ENCODE results near the gene SLC35E2B.
A peak's percentile ranks its signal among the peaks of the same experiment; 100 is the strongest.

SLC35E2B gene

DNA sequence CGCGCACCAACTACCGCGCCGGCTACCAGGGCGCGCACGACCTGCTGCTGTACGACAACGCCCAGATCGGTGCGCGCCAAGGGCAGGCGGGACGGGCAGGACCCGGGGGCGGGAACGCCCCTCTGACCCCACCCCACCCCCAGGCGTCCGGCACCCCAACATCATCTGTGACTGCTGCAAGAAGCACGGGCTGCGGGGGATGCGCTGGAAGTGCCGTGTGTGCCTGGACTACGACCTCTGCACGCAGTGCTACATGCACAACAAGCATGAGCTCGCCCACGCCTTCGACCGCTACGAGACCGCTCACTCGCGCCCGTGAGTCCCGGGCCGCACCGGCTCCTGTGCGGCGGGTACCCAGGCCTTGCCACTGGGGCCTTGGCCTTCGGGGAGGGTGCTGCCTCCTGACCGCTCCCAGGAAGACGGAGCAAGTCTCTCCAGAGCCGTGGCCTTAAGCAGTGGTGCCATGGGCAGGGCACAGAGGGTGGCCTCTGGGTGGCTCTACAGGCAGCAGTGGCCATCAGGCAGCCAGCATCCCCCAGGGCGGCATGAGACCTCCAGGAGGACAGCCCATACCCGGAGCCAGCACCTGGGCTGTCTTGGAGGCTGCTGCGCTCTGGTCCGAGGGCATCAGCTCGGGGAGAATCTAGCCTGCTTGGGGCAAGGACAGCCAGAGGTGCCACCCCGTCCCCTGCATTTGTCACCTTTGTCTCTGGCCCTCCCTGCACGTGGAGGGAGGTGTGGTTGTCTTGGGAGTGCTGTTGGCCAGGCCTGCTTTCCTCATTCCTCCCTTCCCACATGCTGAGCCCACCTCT is 68.8 kb downstream of the SLC35E2B start:
- no peak for DNase-seq (ENCODE audit: low spot score)

DNA sequence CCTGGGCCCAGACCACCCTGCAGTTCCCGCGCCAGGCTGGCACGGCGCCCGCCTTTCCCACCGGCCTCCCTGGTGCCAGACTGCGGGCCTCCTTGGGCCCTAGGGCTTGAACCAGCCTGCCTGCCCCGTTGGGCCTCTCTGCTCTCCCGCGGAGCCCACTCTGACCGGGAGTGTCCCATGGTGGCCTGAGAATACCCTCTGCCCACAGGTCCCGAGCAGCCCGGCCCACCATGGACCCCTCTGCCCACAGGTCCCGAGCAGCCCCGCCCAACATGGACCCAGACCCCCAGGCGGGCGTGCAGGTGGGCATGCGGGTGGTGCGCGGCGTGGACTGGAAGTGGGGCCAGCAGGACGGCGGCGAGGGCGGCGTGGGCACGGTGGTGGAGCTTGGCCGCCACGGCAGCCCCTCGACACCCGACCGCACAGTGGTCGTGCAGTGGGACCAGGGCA is 69.4 kb downstream of the SLC35E2B start:
- DNase-seq (ENCODE audit: low spot score): no peak

DNA sequence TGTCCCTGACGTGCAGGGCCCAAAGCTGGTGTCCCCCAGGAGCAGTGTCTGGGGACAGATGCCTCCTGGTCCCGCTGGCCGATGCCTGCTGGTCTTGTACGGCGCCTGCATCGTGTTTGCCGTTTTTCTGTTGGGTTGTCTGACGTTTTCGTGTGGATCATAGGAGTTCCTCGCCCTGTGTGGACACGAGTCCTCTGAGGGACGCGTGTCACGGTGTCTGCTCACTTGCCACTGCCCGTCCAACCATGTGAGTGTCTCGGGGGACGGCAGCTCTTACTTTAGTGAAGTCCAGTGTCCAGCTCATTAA is 69.9 kb downstream of the SLC35E2B start:
- DNase-seq (ENCODE audit: low spot score): no peak

DNA sequence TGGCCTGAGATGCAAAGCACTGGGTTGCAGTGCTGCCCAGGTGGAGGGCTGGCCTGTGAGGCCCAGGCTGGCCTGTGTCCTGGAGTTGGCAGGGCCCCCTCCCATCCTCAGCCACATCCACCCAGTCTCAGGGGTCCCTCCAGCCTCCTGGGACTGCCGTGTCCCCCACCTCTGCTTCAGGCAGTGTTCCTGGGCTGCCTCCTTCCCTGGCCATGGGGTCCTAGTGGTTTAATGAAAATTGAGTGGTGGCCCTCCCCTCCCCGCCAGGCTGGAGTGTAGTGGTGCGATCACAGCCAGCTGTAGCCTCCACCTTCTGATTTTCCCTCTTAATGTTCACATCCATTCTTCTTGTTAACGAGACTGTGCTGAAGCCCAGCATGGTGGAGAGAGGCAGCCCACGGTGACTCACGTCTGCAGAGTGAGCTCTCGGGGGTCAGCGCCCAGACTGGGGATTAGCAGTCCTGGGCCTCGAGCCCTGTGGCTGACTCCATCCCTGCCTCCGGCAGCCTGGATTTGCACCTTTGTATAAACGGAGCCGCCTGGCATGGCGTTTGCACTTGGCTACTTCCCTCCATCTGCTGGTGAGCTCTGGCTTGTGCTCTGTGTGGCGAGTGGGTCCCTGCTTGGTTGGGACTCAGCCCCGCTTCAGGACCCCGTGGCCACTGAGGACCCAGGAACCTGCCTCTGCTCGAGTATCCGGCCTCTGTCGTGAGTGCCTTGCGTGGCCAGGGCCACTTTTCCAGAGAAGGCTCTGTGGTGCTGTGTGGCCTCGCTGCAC is 70.4 kb downstream of the SLC35E2B start:
- no peak for DNase-seq (ENCODE audit: low spot score)

DNA sequence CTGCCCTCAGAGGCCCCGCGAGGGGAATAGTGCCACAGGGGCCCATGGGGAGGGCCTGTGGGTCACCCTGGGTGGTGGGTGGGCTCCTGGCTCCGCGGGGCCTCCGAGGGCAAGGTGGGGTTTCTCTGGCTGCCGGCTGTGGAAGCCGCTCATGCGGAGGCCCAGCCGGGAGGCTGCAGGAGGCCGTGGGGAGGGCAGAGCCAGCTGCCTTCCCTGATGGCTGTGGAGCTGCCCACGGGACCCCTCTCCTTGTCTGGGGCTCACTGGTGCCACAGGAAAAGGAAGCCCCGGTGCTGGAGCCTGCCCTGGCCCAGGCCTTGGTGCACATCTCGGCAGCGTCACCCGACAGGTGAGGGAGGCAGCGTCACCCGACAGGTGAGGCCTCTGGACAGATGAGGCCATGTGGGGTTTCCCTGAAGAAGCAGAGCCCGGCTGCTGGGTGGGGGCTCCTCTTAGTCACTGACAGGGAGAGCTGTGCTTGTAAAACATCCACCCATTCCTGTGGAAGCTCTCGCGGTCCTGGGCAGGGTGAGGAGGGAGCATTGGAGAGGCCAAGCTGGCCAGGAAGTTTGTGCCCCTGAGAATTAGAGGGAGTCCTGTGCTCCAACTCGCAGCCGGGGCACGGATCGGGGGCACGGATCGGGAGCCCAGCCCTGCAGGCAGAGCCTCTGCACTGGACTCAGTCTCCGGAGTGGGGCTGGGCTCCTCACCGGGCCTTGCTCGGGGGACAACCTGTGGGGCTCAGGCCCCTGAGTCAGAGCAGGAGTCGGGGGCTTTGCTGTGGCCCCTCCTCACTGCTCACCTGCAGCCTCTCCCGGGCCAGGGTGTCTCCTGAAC is 71.2 kb downstream of the SLC35E2B start:
- no peak for DNase-seq (ENCODE audit: low spot score)

- DNase-seq (ENCODE audit: low spot score): no peak
Observed at GRCh38 chr1:1620433-1621139, 72.0 kb downstream of the SLC35E2B start.

DNA sequence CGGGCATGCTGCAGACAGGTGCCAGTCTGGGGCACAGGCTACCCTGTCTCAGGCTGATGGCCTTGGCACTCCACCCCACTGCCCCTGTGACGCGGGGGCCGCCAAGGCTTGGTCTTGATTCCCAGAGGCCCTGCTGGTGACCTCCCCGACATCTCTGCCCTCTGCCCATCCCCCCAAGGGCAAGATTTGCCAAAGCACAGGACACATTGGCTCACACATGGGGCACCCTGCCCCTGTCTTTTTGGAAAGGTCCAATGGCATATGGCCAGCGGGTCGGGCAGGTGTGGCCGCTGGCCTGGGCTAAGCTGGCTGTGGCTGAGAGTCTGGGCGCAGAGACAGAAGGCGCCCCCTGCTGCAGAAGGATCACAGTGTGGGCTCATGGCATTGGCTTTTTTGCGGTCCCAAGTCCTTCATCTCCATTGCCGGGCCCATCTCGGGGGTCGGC is 72.7 kb downstream of the SLC35E2B start:
- no peak for DNase-seq (ENCODE audit: low spot score)

- DNase-seq (ENCODE audit: low spot score): no peak
Observed at GRCh38 chr1:1618396-1619068, 74.1 kb downstream of the SLC35E2B start.

DNA sequence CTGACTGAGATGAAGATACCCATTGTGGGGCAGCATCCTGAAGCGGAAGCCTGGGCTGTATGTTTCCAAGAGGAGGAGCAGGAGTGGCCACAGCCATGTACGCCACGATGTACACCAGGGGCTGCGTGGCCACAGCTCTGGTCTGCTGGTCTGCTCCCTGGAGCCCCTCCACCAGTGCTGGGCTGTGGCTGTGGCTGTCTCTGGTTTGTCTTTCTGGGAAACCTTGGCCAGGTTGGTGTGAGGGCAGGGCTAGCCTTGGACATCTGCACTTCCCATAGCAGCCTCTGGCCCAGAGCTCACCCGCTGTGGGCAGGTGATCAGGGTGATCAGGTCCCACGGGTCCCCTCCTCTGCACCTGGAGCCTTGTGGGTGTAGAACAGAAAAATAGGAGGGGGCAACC is 74.7 kb downstream of the SLC35E2B start:
- no peak for DNase-seq (ENCODE audit: low spot score)

DNA sequence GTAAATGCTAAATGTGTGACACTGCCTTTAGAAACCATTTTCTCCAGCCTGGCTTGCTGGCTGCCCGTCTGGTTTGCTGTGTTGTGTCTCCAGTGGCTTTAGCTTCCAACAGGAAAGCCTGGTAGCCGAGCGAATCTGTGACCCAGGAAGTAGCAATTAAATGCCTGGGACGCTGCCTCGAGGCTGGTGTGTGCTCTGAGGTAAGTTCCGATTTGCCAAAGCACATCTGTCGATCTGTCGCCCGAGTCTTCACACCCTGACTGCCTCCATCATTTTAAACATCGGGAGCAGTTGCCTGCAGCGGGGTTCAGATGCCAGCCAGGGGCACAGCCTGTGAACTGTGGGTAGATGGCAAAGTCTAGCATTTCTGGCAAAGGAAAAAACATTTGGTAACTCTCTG is 75.1 kb downstream of the SLC35E2B start:
- no peak for DNase-seq (ENCODE audit: low spot score)

- no peak for DNase-seq (ENCODE audit: low spot score)
Observed at GRCh38 chr1:1616838-1617237, 75.8 kb downstream of the SLC35E2B start.

GRCh38 chr1:1616045-1616790 is 76.4 kb downstream of the SLC35E2B start:
- peak; percentile 38 for DNase-seq (ENCODE audit: low spot score)

- DNase-seq (ENCODE audit: low spot score): peak; percentile 98
Observed at GRCh38 chr1:1615256-1616044, 77.1 kb downstream of the SLC35E2B start, which contains the start of gene MIB2. MIB2 (plus strand) TSS chr1:1615500; CDS start chr1:1623453, 7,953 bp downstream.

DNA sequence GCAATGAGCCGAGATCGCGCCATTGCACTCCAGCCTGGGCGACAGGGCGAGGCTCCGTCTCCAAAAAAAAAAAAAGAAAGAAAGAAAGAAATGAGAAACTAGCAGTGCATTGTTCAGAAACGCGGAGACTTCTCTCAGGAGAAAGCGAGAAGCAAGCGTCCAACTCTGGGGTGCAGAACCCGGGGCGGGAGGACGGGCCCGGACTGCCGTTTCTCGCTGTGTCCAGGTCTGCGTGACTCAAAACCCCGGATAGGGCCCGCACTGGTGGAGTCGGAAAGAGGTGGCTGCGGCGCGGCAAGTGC is 77.7 kb downstream of the SLC35E2B start:
- DNase-seq (ENCODE audit: low spot score): no peak

GRCh38 chr1:1614204-1614953 is 78.2 kb downstream of the SLC35E2B start:
- DNase-seq (ENCODE audit: low spot score): peak; percentile 8

GRCh38 chr1:1613509-1614082 is 79.0 kb downstream of the SLC35E2B start:
- no peak for DNase-seq (ENCODE audit: low spot score)

DNA sequence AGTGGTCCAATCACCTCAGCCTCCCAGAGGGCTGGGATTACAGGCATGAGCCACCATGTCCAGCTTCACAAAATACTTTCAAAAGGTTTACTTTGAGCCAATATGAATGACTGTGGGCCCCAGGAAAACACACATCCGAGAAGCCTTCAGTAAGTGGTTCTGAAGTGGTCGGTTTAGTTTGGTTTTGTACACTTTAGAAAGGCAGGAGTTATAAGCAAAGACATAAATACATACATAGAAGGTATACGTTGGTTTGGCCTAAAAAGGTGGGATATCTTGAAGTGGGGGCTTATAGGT is 80.5 kb downstream of the SLC35E2B start:
- no peak for DNase-seq (ENCODE audit: low spot score)

GRCh38 chr1:1610796-1611195 is 81.8 kb downstream of the SLC35E2B start:
- no peak for DNase-seq (ENCODE audit: low spot score)

Measured in LoVo (cell line).